ENCODE results near the gene MRPS16. TPM values are rescaled to one million over a fixed set of nuclear protein-coding genes. Genes with fewer than 3 reads are reported as not detected.

Gene MRPS16
- polyA plus RNA-seq, 1 of the 3 experiments (the other 2 are of a cell fraction) = 75.5 TPM

DNA sequence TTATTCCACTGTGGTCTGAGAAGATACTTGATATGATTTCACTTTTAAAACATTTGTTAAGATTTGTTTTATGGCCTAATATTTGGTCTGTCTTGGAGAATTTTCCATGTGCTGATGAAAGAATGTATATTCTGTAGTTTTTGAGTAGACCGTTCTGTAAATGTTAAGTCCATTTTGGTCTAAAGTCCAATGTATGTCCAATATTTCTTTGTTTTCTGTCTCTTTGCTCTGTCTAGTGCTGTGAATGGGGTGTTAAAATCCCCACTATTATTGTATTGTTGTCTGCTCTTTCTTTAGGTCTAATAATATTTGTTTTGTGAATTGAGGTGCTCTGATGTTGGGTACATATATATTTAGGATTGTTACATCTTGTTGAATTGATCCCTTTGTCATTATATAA lies 36.7 kb downstream of the MRPS16 start:
- Histone ChIP-seq H3K4me1 (ENCODE audit: control insufficient read depth in 1 of 2, insufficient read depth in 2 of 2, low read depth in 1 of 2, low read length in 1 of 2) (no peaks in the 10 kb centered on the region), H3K4me3 (ENCODE audit: low read depth in 2 of 2, low read length in 1 of 2) (no peak overlapping the region), H3K79me2 (ENCODE audit: insufficient read depth) (no peaks in the 10 kb centered on the region), H3K4me2 (no peak overlapping the region), H3K9me3 (no peaks in the 10 kb centered on the region), H3K27me3 (ENCODE audit: insufficient read depth) (no peaks in the 10 kb centered on the region), H3K36me3 (replicated peaks in 1 of 2; ENCODE audit: control insufficient read depth in 1 of 2, insufficient read depth in 2 of 2, low read length in 1 of 2) (peaks cover 43 to 44% of the 10 kb centered on the region in 2 experiments), H3K9me2 (no peaks in the 10 kb centered on the region), H2AFZ (ENCODE audit: low read depth) (no peak overlapping the region), H4K20me1 (ENCODE audit: insufficient read depth) (no peaks in the 10 kb centered on the region), H3K27ac (ENCODE audit: low read depth in 2 of 2, low read length in 1 of 2) (no peak overlapping the region), H3F3A (replicated peaks; ENCODE audit: insufficient read depth) (no peaks in the 10 kb centered on the region), H3K9ac (no peak overlapping the region)
- TF ChIP-seq, protein P1, sequence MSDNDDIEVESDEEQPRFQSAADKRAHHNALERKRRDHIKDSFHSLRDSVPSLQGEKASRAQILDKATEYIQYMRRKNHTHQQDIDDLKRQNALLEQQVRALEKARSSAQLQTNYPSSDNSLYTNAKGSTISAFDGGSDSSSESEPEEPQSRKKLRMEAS (IDR thresholded peaks at IDR 0.05; ENCODE audit: low read depth) = no peak
- CTCF ChIA-PET = no interaction called here
- POLR2A ChIA-PET = no interaction called here
- 100% methylated on average over 1 of the region's 1 CpG for WGBS (ENCODE audit: low lambda C conversion rate)
- no peak for DNase-seq

DNA sequence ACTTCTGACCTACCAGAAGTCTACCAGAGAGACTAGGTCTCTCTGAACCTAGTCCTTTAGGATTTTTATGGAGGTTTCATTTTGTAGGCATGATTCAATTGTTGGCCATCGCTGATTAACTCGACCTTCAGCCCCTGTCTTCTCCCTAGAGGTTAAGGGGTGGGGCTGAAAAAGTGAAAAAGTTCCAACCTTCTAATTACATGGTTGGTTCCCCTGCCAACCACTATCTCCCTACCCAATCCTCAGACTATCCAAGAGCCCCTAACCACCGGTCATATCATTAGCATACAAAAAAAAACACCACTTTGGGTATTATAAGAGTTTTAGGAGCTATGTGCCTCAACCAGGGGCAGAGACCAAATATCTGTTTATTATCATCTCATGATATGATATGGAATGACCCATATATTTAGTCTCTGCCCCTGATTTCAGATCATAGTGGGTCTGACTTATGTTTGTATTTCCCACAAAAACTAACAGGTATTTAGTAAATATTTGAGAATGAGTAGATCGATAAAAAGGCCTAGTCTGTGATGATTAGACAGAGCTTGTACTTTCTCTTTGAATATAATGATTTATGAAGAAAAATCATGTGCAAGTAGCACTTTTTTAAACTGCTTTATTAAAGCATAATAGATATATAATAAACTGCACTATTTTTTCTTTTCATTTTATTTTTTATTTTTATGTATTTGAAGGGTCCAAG lies 41.2 kb downstream of the MRPS16 start:
- Histone ChIP-seq H2AFZ (ENCODE audit: low read depth) (no peak overlapping the region), H3K4me3 (ENCODE audit: low read depth in 2 of 2, low read length in 1 of 2) (no peak overlapping the region), H3K27ac (ENCODE audit: low read depth in 2 of 2, low read length in 1 of 2) (no peak overlapping the region), H3K9me2 (no peaks in the 10 kb centered on the region), H3K4me2 (no peak overlapping the region), H3K9me3 (no peaks in the 10 kb centered on the region), H3K79me2 (ENCODE audit: insufficient read depth) (no peaks in the 10 kb centered on the region), H3K27me3 (ENCODE audit: insufficient read depth) (no peaks in the 10 kb centered on the region), H3F3A (replicated peaks; ENCODE audit: insufficient read depth) (no peaks in the 10 kb centered on the region), H3K4me1 (ENCODE audit: control insufficient read depth in 1 of 2, insufficient read depth in 2 of 2, low read depth in 1 of 2, low read length in 1 of 2) (no peaks in the 10 kb centered on the region), H4K20me1 (ENCODE audit: insufficient read depth) (no peaks in the 10 kb centered on the region), H3K36me3 (replicated peaks in 1 of 2; ENCODE audit: control insufficient read depth in 1 of 2, insufficient read depth in 2 of 2, low read length in 1 of 2) (peaks cover 6 to 24% of the 10 kb centered on the region in 2 experiments), H3K9ac (no peak overlapping the region)
- no peak for TF ChIP-seq SIN3A (IDR thresholded peaks at IDR 0.05; ENCODE audit: borderline replicate concordance, low read depth, low read length)
- no peak for TF ChIP-seq FOXM1 (IDR thresholded peaks at IDR 0.05; ENCODE audit: low read depth)
- CTCF ChIA-PET = no interaction called here
- POLR2A ChIA-PET = no interaction called here
- 88% methylated on average over 4 of the region's 4 CpGs for WGBS (ENCODE audit: low lambda C conversion rate)
- no peak for DNase-seq

DNA sequence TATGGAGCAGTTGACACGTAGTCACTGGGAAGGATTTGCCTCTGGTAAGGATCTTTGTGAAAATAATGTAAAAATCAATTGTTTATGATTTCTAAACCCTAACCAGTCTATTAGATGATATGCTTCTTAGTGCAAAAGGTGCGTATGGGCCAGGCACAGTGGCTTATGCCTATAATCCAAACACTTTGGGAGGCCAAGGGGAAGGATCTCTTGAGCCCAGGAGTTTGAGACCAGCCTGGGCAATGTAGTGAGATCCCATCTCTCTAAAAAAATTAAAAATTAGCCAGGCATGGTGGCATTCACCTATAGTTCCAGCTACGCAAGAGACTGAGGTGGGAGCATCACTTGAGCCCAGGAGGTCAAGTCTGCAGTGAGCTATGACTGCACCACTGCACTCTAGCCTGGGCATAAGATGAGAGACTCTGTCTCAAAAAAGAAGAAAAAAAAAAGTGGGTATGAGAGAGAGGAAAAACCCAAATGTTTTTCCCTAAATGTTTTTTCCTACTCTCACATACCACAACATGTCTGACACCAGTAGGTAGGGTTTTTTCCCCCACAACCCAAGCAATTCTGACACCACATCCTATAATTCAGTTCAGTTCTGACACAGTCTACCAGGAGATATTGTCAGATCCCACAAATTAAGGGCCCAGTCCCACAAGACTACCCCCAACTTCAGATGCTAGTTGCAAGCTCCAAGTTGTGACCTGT lies 41.9 kb downstream of the MRPS16 start:
- no peaks in the 10 kb centered on the region for H3F3A ChIP-seq (replicated peaks; ENCODE audit: insufficient read depth)
- no peaks in the 10 kb centered on the region for H3K79me2 ChIP-seq (ENCODE audit: insufficient read depth)
- peaks cover 2 to 18% of the 10 kb centered on the region in 2 experiments for H3K36me3 ChIP-seq (replicated peaks in 1 of 2; ENCODE audit: control insufficient read depth in 1 of 2, insufficient read depth in 2 of 2, low read length in 1 of 2)
- H4K20me1 ChIP-seq (ENCODE audit: insufficient read depth) = no peaks in the 10 kb centered on the region
- H3K4me3 ChIP-seq (ENCODE audit: low read depth in 2 of 2, low read length in 1 of 2) = no peak overlapping the region
- no peak for DNase-seq
- 93% methylated on average over 3 of the region's 3 CpGs for WGBS (ENCODE audit: low lambda C conversion rate)
- CTCF ChIA-PET = interaction anchor here (1.2 kb wide), 1 partner anchor 52 kb away, joined by 3 read pairs; no protein-coding TSS in a partner anchor
- H3K27me3 ChIP-seq (ENCODE audit: insufficient read depth) = no peaks in the 10 kb centered on the region
- H2AFZ ChIP-seq (ENCODE audit: low read depth) = no peak overlapping the region
- no peaks in the 10 kb centered on the region for H3K9me3 ChIP-seq
- H3K27ac ChIP-seq (ENCODE audit: low read depth in 2 of 2, low read length in 1 of 2) = no peak overlapping the region
- H3K9ac ChIP-seq = no peak overlapping the region
- no peaks in the 10 kb centered on the region for H3K4me1 ChIP-seq (ENCODE audit: control insufficient read depth in 1 of 2, insufficient read depth in 2 of 2, low read depth in 1 of 2, low read length in 1 of 2)
- POLR2A ChIA-PET = no interaction called here
- H3K9me2 ChIP-seq = no peaks in the 10 kb centered on the region
- no peak for TF ChIP-seq RCOR1 (IDR thresholded peaks at IDR 0.05; ENCODE audit: low read length)
- TF ChIP-seq, protein P2, sequence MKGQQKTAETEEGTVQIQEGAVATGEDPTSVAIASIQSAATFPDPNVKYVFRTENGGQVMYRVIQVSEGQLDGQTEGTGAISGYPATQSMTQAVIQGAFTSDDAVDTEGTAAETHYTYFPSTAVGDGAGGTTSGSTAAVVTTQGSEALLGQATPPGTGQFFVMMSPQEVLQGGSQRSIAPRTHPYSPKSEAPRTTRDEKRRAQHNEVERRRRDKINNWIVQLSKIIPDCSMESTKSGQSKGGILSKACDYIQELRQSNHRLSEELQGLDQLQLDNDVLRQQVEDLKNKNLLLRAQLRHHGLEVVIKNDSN (IDR thresholded peaks at IDR 0.05; ENCODE audit: borderline replicate concordance, low read depth) = no peak
- H3K4me2 ChIP-seq = no peak overlapping the region

Data from SK-N-SH (cell line).